HPDE6-E6E7 (cell line): ENCODE data around the gene ADCY4.
A peak's percentile ranks its signal among the peaks of the same experiment; 100 is the strongest.
"Not testable (repeated sequence)": the region's sequence is repeated elsewhere in the genome, so short reads cannot be mapped to it uniquely, and the experiment has no call there.

Experiments used
- DNase-seq: peaks from one replicate; pipeline ENCODE4 v3.0.0; 2011; ENCODE audit warnings: missing footprints; ENCODE audit errors: extremely low spot score

ADCY4 gene

GRCh38 chr14:24338843-24339242 is 4.0 kb upstream of the ADCY4 start:
- DNase-seq: no peak

DNA sequence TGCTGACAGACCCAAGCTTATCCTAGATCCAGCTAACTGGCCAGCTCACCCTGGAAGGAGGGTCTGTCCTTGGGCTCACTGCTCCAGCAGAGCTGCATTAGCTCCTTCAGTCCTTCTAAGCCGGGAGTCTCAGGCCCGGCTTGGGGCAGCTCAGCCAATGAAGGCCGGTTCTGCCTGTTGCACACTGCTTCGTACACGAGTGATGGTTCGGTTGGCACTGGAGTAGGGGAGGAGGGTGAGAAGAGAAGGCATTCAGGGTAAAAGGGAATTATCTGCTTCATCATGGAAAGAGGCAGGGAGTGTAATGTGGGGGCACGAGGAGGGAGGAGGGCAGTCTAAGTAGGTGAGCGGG is 2.9 kb upstream of the ADCY4 start:
- DNase-seq: no peak

DNA sequence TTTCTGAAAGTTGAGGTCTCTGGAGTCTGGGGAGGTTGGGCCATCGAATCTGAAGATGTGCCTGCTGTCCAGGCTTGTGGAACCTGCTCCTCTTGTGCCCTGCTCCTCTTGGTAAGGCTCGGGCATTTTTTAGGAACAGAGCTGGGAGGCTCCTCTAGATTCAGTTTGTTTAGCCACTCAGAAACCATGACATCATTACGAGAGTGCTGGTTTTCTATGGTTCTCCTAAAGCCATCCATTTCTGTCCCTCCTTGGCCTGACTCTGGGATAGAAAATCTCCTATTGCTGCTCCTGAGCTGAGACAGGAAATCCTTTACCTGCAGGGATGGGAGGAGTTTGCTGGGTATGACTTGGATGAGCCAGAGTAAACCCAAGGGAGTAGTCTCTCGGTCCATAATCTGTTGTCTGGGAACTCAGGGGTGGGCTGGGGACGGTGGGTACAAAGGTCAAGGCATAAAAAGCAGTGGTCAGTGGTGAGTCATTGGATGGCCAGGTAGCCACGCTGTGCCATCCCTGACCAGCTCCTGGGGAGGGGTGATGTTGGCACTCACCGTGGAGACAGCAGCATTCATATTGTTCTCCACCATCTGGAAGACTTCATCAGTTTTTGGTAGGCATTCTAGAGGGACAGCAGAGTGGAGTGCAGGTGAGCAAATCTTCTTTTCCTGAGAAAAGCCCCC is 2.4 kb upstream of the ADCY4 start:
- DNase-seq: no peak

GRCh38 chr14:24335461-24336171 is 745 bp upstream of the ADCY4 start:
- DNase-seq: no peak

- peak; percentile 91 for DNase-seq
These were observed 2.4 kb downstream of the ADCY4 start for GRCh38 chr14:24332268-24332993.

GRCh38 chr14:24331731-24332267 is 3.1 kb downstream of the ADCY4 start:
- DNase-seq: no peak

GRCh38 chr14:24330973-24331674 is 3.7 kb downstream of the ADCY4 start:
- no peak for DNase-seq

GRCh38 chr14:24329736-24330135 is 5.1 kb downstream of the ADCY4 start:
- DNase-seq: no peak

DNA sequence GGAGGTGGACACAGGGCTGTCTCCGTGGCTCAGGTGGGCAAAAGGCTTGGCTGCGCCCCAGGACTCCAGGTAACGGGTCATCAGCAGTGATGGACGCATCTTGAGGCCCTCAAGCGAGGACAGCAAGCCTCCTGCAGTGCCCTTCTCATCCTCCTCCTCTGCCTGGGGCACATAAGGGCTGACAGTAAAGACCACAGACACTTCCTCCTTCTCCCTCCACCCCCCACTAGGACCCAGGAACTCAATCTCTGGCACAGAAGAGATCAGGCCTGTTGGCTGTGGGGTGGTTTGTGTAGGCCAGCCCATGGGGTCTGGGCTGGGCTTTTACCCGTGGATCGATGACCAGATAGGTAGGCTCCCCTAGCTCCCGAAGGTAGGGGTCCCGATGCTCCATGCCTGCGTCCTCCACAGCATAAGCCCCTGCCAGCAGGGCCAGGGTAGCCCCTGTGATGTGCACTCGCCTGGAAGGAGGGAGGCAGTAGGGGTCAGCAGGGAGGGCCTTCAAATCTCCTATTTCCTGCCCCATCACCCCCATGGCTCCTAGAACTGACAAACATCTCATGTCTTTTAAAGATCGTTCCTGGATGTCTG is 5.7 kb downstream of the ADCY4 start:
- DNase-seq: no peak

- not testable (repeated sequence) for DNase-seq
These were observed 7.0 kb downstream of the ADCY4 start for GRCh38 chr14:24327914-24328313.

DNA sequence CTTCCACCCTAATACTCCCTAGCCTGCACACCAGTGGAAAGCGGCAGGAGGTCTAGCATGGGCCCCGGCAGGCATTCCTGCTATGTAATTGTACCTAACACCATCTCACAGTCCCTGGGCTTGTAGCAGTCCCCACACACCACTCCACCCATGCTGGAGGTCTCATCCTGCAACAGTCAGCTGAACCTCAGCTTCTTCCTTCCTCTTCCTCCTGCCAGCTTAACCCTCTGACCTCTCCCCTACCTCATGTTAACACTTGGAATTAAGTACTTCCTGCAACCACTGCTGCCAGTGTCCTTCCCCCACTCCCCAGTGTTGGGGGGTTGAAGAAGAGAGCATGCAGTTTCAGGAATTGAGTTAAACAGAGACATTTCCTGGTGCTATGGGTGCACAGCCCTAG is 7.6 kb downstream of the ADCY4 start:
- DNase-seq: no peak

- no peak for DNase-seq
These were observed 8.9 kb downstream of the ADCY4 start for GRCh38 chr14:24325963-24326362.

GRCh38 chr14:24325041-24325530 is 9.8 kb downstream of the ADCY4 start:
- no peak for DNase-seq

DNA sequence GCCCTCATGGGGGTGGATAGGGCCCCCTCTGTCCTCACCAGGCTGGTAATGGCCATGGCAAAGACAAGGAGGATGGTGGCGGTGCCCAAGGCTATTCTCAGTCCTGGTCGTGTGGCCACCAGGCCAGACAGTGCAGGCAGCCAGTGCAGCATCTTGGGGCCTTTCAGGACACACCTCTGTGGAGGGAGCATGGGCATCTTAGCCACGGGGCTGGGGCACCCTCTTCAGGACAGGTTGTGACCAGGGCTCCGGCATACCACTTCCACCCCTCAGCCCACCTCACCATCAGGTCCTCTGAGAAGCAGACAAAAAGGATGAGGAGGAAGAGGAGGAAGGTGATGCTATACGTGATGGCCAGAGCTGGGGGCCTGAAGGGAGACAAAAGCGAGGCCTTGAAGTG is 10.8 kb downstream of the ADCY4 start:
- no peak for DNase-seq

DNA sequence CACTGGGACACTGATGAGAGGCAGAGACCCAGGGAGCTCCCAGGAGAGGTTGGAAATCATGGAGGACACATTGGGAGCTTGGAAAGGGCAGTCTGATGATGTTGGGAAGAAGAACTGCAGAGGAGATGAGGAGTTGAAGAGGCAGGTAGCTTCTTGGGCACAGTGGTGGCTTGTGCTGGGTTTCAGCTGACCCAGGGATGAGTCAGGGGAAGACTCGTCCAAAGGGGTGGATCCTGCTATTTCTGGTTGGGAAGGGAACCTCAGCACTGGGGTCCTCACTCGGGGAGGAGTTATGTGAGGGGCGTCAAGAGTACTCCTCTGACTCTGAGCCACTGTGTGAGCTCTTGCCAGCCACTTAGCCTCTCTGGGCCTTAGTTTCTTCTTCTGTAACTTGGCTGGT is 11.5 kb downstream of the ADCY4 start:
- no peak for DNase-seq

DNA sequence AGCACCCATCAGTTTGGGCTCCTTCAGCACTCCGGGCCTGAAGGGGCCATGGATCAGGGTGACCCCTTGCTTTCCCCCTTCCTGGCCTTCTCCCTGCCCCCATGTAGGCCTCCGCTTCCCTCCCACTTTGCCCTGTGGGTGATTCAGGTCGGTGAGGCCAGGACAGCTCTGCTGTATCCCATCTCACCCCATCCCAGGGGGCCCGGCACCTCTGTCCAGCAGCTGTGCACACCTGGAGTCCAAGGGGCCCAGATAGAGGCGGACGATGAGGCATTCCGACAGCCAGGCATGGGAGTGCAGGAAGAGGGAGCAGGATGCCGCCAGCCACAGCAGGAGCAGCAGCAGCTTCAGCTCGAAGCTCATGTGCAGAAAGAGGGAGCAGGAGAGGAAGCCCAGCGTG is 12.2 kb downstream of the ADCY4 start:
- DNase-seq: no peak

- DNase-seq: no peak
These were observed 13.5 kb downstream of the ADCY4 start for GRCh38 chr14:24321212-24321975.

- DNase-seq: no peak
These were observed 17.5 kb downstream of the ADCY4 start for GRCh38 chr14:24317141-24317928.

GRCh38 chr14:24316597-24316950 is 18.3 kb downstream of the ADCY4 start:
- no peak for DNase-seq
